Breast epithelium (tissue), 3 donors: ENCODE data around the gene CARD8.

Experiments used
- POLR2A ChIP-seq: fragments of 450-650 bp; IDR thresholded peaks from one replicate; pipeline ENCODE4 v1.6.1; 2016; ENCODE audit warnings: antibody characterized with exemption, mild to moderate bottlenecking, moderate library complexity
- POLR2AphosphoS5 ChIP-seq, 3 donors: sonication (generic); formaldehyde crosslinking; IDR thresholded peaks; one replicate each; pipeline ENCODE4 v1.6.1; 2017; ENCODE audit warnings: antibody characterized with exemption in 3 of 3
- TF ChIP-seq, protein P1 (sequence below), 3 donors: fragments of 450-650 bp; IDR thresholded peaks; one replicate each; pipeline ENCODE4 v1.5.1; 2016 to 2017; ENCODE audit warnings: antibody characterized with exemption in 3 of 3, mild to moderate bottlenecking in 3 of 3, moderate library complexity in 3 of 3

DNA sequence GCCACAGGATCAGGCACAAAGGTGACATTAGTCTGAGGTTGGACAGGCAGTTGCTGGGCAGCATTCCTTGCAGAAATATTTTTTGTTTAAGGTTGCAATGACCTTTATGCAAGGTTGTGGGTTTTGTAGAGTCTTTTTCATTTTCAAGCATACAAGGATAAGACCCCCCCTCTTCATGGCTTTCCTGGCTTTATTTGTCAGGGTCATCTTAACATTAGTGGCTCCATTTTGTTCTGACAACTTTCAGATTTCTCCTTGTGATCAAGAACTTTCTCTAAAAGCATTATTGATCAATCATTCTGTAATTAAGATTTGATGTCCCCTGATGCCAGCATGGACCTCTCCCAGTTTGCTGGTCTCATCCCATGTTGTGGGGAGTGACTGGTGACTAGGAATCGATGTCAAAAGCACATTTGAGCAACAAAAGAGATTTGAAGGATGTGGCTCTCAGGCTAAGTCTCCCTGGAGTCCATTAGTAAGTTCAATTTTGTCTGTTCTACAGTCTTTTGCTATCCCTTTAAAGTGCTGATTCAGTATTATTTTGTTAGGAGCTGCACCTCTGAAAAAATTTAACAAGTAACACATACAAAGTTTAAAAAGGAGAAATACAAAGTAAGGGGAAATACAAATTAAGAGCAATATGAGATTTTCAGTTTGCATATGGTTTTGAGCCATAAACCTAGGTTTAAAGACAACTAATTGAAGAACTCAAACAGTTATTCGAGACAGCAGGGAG, 5.3 kb downstream of the CARD8 start:
- TF ChIP-seq, protein P1, sequence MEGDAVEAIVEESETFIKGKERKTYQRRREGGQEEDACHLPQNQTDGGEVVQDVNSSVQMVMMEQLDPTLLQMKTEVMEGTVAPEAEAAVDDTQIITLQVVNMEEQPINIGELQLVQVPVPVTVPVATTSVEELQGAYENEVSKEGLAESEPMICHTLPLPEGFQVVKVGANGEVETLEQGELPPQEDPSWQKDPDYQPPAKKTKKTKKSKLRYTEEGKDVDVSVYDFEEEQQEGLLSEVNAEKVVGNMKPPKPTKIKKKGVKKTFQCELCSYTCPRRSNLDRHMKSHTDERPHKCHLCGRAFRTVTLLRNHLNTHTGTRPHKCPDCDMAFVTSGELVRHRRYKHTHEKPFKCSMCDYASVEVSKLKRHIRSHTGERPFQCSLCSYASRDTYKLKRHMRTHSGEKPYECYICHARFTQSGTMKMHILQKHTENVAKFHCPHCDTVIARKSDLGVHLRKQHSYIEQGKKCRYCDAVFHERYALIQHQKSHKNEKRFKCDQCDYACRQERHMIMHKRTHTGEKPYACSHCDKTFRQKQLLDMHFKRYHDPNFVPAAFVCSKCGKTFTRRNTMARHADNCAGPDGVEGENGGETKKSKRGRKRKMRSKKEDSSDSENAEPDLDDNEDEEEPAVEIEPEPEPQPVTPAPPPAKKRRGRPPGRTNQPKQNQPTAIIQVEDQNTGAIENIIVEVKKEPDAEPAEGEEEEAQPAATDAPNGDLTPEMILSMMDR (IDR thresholded peaks at IDR 0.05) = no peak
- TF ChIP-seq POLR2AphosphoS5 (IDR thresholded peaks at IDR 0.05) (no peak), POLR2A (no peak)
